NCI-H2029 (cell line): ENCODE results near the gene NXT1.
"Not testable (repeated sequence)": the region's sequence is repeated elsewhere in the genome, so short reads cannot be mapped to it uniquely, and the experiment has no call there.

Experiments
- DNase-seq: peaks from one replicate; lab custom pipeline; 2025; lab: John Stamatoyannopoulos, UW

Gene NXT1

GRCh38 chr20:23350196-23350903 is at the start of gene NXT1:
Gene NXT1 (plus strand): TSS chr20:23350791. CDS start chr20:23354042, 3,251 bp downstream.
- DNase-seq, result peak; percentile 97

GRCh38 chr20:23301436-23302050 is 49.0 kb upstream of the NXT1 start:
- DNase-seq, result no peak

DNA sequence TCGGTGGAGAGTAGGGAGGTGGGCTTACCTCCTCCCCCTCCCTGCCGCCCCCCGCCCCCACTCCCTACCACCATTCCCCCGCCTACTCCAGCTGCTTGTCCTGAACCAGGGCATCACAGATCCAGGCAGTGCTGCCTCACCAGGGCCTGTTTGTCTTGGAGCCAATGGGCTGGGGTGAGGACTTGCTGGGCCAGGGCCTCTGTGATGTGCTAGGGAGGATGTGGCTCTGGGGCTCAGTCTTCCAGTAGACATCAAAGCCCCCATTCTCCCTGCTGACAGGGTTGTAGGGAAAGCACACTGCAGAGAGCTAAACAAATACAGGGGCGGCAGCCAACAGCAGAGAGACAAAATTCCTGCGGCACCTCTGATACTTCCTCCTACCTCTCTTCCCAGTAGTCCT is 48.2 kb upstream of the NXT1 start:
- no peak for DNase-seq

GRCh38 chr20:23302801-23303200 is 47.8 kb upstream of the NXT1 start:
- no peak for DNase-seq

DNA sequence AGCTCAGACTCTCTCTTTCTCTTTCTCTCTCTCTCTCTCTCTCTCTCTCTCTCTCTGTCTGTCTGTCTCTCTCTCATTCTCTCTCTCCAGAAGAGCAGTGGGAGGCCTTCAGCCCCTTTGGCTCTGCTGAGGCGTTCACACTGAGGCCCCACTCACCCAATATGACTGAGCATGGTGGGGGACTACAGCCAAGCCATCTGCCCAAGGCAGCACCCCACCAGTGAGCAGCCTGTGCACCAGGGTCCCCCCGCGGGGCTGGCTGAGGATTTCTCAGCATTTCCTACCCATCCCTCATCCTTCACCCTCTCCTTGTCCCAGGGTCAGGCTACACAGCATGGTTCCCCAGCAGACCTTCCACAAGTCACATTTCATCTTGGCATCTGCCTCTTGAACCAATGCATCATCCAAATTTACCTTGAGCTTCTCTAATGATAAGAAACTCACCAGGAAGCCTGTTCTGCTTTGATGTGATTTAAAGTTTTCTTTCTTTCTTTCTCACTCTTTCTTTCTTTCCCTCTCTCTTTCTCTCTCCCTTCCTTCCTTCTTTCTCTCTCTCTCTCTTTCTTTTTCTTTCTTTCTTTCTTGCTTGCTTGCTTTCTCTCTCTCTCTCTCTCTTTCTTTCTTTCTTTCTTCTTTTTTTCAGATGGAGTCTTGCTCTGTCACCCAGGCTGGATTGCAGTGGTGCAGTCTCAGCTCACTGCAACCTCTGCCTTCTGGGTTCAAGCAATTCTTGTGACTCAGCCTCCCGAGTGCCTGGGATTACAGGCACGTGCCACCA is 47.1 kb upstream of the NXT1 start:
- no peak for DNase-seq

- DNase-seq, result no peak
Observed at GRCh38 chr20:23304616-23305015, 46.0 kb upstream of the NXT1 start.

DNA sequence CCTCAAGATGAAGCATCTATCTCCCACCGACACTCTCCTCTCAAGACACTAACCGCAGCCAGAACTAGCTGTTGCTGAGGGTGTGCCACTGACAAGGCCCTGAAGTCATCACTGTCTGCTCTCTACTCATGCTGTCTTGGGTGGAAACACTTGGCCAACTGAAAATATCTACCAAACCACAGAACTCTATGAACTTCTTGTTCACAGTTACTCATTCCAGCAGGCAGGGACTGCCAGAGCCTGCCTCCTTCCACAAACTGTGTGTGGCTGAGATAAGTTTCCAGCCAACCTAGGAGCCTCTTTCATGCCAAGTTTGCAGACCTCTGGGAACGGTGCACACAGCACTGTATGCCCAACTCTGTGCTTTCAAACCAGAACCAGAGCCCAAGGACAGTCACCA is 45.5 kb upstream of the NXT1 start:
- DNase-seq, result no peak

DNA sequence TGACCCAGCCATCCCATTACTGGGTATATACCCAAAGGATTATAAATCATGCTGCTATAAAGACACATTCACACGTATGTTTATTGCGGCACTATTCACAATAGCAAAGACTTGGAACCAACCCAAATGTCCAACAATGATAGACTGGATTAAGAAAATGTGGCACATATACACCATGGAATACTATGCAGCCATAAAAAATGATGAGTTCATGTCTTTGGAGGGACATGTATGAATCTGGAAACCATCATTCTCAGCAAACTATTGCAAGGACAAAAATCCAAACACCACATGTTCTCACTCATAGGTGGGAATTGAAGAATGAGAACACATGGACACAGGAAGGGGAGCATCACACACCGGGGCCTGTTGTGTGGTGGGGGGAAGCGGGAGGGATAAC is 43.2 kb upstream of the NXT1 start:
- not testable (repeated sequence) for DNase-seq

DNA sequence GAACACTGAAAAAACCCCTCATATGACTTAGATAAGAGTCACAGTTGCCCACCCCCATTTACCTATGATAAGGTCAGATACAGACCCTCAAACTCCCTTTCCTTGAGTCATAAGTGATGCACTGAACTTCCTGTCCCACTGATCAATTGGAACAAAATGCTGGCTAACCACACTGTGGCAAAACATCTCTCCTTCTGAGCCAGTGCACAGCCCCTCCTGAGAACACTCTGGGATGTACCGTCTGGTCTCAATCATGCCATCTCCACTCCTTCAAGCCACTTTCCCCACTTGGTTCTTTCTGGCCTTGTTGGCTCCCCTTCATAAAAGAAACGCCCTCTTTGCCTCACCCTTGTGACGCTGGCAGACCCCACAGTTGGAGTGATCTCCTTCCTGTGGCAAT is 42.6 kb upstream of the NXT1 start:
- no peak for DNase-seq

DNA sequence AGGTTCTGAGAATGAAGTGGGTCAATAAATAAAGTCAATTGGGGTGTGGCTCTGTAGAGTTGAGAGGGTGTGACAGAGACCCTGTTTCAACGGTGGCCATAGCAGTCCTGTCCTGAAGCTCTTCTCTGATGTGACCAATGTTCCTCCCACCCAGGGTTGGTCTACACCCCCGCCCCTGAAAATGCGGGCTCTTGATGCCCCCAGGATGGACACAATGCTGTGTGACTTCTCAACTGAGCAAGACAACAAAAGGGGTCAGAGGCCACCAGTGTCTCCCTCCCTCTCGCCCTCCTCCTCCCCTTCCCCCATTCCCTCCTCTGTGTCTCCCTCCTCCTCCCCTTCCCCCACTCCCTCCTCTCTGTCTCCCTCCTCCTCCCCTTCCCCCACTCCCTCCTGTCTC is 41.7 kb upstream of the NXT1 start:
- DNase-seq, result no peak

- DNase-seq, result no peak
Observed at GRCh38 chr20:23309781-23310180, 40.8 kb upstream of the NXT1 start.

GRCh38 chr20:23311947-23312506 is 38.6 kb upstream of the NXT1 start:
- no peak for DNase-seq

- DNase-seq, result no peak
Observed at GRCh38 chr20:23313271-23313670, 37.3 kb upstream of the NXT1 start.

DNA sequence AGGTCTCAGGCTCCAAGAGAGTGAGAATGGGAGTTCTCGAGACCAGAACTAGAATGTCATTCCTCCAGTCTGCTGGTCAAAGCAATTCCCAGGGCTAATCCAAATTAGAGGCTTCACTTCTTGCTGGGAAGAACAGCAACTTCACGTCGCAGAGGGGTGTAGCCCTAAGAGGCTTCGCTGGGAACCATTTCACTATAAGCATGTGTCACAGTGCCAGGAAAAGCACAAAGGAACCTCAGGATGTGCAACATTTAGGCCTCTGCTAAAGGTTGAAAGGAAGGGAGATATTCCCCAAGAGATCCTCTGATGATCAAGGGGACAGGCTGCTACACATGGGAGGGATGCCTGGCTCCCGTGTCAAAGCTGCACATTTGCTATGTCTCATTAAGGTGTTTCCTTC is 35.9 kb upstream of the NXT1 start:
- DNase-seq, result no peak

- no peak for DNase-seq
Observed at GRCh38 chr20:23315099-23315498, 35.5 kb upstream of the NXT1 start.

DNA sequence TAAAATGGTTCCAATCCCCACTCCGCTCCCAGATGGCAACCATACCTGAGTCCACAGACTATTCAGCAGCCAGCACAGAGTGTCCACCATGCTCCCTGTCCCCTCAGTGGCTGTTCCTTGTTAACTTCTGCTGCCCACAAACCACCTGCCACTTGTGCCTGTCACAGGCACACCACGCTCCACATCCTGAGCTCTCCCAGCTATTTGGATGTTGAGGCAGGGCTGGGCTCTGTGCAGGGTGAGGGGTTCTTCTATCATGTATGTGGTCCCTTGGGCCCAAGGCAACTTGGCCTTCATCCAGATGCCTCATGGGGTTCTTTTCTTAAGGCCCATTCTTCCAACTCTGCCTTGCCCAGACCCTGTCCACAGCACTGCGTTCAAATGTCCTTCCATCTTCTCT is 34.0 kb upstream of the NXT1 start:
- DNase-seq, result no peak

DNA sequence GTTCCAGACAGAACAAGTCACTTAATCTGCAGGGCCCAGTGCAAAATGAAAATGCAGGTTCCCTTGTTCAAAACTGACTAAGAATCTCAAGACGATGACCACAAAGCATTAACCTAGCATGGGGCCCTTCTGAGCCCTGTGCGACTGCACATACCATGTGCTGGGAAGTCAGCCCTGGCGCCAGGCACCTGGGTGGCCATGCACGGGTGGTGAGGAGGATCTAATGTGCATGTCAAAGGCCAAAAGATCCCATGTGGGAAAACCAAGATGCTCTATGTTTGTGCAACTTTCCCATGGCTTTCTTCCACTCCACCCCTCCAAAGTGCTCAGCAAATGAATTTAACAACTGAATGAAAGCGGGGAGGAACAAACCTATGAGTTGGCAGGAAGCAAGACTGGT is 33.5 kb upstream of the NXT1 start:
- no peak for DNase-seq

GRCh38 chr20:23318347-23318746 is 32.2 kb upstream of the NXT1 start:
- no peak for DNase-seq

GRCh38 chr20:23320317-23320716 is 30.3 kb upstream of the NXT1 start:
- no peak for DNase-seq

- no peak for DNase-seq
Observed at GRCh38 chr20:23325107-23325506, 25.5 kb upstream of the NXT1 start.

DNA sequence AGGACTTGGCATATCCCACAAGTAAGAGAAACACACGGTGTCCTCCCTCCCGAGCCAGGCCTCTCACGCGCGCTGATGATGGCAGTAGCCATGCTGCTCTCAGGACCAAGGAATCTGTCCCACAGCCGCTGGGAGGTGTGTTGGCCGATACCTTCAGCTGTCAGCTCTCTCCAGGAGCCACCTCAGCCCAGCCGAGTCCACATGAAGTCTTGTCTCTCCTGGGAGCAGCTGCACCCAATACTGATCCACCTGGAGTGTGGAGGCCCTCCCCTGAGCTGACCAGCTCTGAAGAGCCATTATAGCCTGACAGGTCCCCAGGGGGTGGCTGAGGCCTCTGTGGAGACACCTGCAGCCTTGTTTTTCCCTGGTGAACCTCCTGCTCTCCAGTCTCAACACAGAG is 23.8 kb upstream of the NXT1 start:
- no peak for DNase-seq

GRCh38 chr20:23327617-23328333 is 22.8 kb upstream of the NXT1 start:
- DNase-seq, result no peak
